GM12875 (cell line): ENCODE measurements around the gene HOXD8.

ENCODE experiments used
- H3K4me3 ChIP-seq: one replicate; pipeline ENCODE4 v1.5.1; 2011; ENCODE audit warnings: low read depth, low read length, control low read depth
- CTCF ChIP-seq: IDR thresholded peaks from 2 replicates; pipeline ENCODE4 v1.5.1; 2011; ENCODE audit warnings: low read depth, mild to moderate bottlenecking, control low read depth, inconsistent platforms, low read length, moderate library complexity, borderline replicate concordance; ENCODE audit not compliant: insufficient read depth

The HOXD8 gene

DNA sequence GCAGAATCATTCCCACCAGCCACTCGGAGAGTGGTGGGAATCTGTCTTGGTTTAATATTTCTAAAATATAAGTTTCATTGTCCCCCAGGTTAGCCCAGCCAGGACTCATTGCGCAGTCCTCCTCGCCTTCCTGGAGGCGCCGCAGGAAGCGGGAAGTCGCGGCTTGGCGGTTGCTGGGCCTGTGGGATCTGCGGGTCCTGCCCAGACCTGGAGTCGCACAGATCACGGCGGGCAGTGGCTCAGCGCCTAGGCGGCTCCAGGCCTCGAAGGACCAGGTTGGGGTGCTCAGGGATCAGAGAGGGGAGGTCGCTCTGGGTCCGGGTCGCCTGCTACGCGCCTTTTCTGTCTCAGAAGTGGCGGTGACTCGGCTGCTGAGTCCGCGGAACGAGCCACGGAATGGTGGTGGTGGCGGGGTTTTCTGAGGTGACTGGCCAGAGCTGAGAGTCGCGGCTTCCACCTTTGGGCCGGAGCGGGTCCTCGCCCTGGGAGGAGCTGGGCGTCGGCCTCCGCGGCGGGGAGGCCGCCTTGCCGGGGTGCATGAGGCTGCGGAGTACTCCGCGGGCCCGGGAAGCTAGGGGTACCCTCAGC is 30.3 kb downstream of the HOXD8 start:
- TF ChIP-seq CTCF = no peak
- H3K4me3 ChIP-seq = no peak overlapping the region

DNA sequence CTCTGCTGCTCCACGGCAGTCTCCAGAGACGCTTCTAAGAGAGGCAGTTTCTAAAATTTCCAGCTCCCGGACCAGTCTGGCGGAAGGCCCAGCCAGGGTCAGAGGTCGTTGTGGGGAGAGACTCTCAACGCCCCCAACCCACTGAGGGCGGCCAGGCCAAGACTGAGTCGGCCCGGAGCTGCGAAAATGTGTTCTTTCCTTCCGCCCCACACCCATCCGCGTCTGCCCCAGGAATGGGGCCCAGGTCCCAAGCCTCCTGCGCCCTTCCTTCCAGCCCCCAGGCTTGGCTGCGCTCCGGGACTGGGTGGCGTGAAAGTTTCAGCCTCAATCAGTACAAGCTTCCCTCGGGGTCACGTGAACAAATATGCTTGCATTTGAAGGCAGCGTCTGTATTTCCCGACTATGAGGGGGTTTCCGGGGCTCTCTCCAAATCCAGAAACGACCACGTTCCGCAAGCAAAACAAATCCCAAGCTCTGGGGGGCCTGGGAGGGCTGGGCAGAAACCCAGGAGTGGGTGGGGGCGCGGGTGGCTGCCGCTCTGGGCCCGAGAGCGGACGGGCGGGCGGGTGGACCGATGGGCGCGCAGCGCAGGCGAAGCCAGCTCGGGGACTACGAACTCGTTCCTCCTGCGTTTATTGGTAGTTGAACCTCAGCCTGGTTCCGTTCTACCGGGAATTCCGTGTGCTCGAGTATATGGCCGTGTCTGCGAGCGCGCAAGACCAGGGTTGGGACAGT is 30.9 kb downstream of the HOXD8 start:
- TF ChIP-seq CTCF = no peak
- H3K4me3 ChIP-seq = no peak overlapping the region

DNA sequence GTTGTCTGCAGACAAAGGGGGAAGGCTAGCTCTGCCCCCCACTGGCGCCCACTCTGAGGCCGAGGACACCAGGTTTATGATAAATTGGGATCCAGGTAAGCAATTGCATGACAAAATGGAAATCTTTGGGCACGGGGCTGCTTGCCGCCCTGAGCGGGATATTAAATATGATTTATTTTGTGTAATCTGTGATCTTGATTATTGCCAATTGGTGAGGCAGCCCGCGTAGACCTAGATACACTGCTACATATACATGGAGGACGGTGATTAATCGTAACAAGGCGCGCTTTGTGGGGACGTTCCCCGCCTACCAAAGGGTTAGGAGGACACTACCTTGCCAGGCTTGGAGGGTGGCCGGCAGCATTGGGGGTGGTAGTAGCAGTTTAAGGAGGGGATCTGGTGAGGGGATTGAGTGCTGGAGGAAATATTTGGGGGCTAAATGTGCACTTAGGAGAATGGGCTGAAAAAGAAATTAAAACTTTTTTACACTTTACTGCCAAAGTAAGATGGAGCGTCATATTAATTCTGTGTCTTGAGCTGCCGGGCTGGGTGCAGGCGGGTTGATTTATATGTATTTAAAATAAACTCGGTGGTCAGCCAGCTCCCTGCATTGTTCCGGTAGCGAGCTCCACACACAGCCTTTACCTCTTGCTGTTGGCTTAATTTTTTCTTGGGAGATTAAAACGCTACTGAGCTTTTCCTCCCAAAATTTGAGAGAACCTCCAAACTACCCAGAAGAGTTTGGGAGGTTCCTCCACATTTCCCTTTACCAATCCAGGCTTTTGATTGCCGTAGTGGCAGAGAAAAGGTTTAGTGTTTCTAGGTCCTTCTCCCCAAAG is 31.7 kb downstream of the HOXD8 start:
- no peak overlapping the region for H3K4me3 ChIP-seq
- TF ChIP-seq CTCF = no peak

DNA sequence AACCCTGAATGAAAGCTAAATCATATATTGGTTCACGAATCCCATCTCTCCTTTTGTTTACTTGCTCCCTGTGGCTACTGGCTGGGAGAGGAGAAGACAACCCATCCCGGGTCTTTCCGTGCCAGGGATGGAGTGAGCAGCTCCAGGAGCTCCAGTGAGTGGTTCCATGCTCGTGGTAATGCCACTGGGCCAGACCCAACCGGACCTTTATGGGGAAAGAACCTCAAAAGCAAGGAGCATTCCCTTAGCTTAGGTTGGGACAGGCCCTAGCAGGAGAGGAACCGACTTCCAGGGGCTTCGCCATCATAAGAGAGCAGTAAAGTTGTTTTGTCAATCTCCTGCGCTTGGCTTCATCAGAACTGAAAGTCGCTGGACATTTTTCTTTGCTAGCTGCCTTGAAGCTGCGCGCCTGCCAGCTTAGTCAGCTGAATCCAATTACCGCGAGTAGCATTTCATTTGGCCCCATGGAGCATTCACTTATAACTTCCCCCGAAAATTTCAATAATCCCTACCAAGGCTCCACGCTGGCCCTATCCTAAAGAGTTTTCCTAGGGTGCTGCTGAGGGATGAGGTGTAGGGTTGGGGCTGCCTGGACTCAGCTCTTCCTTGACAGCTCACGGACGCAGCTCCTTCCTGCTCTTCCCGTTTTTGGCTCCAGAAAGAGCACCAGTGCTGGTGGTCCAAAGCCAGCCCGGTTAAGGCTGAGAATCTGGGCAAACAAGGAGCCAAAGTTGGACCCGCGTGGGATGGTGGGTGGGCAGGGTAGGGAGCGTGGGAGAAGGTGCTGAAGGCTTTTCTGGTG is 32.5 kb downstream of the HOXD8 start:
- no peak overlapping the region for H3K4me3 ChIP-seq
- no peak for TF ChIP-seq CTCF

- no peak for TF ChIP-seq CTCF
- H3K4me3 ChIP-seq = no peak overlapping the region
These were observed 33.6 kb downstream of the HOXD8 start for GRCh38 chr2:176162911-176163671.

GRCh38 chr2:176163672-176164056 is 34.2 kb downstream of the HOXD8 start:
- no peak for TF ChIP-seq CTCF
- no peak overlapping the region for H3K4me3 ChIP-seq
